GOT3 (cell line): ENCODE measurements around the gene USP48.
"Not testable (repeated sequence)": the region's sequence is repeated elsewhere in the genome, so short reads cannot be mapped to it uniquely, and the experiment has no call there.

ENCODE experiments used
- DNase-seq: peaks from one replicate; lab custom pipeline; 2025; ENCODE audit warnings: mixed read lengths; lab: John Stamatoyannopoulos, UW

The USP48 gene

DNA sequence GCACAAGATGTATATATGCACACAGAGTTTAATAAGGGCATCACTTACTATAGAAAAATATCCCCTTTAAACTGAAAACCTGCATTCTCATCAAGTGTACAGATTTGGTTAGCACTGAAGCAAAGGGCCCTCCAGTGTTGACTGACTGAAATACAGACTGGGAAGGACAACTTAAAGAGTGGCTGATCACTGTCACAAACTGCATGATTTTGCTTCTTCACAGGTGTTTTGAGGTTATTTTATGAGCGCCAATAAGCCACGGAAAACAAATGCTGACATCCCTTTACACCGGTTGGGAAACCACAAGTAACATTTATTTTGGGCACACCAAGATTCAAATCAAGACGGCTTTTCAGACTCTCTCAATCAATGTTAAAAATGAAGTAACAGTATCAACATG lies 82.9 kb downstream of the USP48 start:
- no peak for DNase-seq

DNA sequence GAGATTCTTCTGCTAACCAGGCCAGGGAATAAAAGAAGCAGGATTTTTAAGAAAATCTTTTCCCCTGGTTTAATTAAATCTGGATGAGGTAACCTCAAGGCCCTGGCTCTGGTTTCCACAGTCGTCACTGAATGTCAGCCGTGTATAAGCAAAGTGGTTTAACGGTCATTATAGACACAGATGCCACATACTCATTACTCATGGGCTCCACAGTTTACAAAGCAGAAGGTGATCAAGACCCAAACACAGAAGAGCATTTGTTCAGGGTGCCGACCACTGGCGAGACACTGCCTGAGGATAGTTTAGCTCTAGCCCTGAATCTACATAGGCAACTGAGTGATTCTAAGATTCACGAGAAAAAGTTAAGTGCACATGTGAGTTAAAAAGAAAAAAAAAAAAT lies 86.0 kb downstream of the USP48 start:
- no peak for DNase-seq

DNA sequence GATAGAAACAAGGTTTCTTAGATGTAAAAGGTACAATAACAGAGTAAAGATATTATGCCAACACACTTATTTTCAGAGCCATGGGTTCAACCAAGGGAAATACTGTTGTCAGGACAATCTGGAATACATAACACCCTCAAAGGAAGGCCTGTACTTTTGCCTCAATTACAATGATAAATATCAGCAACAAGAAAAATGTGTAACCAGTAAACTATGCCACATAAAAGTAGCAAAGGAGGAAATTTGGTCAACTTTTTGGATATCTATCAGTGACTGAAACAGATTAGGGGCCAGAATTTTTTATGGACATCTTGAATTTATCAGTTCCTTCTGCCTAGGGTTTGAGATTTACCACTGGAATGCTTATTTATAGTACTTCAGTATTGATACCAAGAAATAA lies 89.2 kb downstream of the USP48 start:
- no peak for DNase-seq

DNA sequence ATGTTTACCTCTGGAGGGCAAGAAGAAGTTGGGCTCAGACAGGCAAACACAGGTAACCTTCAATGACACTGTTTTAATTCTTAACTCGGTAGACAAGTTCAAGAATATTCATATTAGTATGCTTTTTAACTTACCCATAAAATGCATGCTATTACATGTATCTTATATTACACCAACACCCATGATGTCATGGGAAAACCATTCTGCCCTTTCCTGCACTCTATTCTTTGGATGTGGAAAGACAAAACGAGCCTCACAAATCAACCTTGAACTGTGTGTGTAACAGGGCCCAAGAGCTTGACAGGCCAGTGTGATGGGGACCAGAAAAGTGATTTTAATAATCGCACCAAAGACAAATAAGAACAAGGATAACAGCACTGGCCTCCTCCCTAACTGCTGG lies 91.2 kb downstream of the USP48 start:
- no peak for DNase-seq

DNA sequence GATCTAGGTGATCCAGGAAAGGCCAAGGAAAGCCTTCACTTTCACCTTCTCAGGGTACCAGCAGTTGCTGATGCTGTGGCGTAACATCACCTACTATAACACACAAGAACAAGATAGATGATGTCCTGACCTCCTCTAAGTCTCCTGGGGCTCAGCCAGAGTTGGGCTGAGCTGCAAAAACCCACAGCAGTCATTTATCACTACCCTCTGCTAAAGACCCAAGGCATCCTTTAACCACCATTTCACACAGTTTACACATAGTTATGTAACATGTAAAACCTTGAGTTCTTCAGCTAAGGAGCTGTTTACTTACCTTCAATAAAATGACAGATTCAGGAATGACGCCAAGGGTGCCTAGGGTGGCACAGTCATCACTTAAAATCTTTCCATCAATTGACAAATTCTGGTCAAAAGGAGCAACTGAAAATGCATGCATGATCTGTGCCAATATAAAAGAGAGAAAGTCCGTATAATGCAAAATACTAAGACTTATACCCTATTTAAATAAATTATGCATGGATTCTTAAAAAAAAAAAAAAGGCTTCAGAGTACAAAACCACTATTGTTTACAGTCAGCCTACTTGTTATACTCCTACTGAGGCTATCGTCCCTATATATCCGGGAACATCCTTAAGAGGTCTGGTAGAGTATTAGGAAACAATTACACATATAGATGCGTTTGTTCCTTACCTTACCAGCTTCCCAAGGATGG lies 93.1 kb downstream of the USP48 start:
- DNase-seq = no peak

DNA sequence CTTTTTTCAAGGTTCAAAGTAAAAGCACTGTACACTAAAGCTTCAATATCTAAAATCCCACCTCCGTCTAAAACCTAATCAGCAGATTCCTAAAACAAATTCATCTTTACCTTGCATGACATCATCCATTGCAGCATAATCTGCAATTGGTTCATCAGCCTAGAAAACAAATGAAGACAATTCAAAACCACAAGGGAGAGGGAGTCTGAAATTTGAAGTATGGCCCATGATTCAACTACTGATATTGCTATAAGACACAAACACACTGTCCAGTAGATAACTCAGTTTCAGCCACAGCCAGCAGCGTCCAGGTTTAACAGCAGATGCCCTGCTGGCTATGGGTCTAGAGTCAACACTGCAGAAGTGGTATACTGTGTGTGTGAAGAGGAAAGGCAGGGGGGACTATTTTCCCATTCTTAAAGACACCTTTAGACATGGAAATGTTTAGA lies 95.8 kb downstream of the USP48 start:
- DNase-seq = no peak

DNA sequence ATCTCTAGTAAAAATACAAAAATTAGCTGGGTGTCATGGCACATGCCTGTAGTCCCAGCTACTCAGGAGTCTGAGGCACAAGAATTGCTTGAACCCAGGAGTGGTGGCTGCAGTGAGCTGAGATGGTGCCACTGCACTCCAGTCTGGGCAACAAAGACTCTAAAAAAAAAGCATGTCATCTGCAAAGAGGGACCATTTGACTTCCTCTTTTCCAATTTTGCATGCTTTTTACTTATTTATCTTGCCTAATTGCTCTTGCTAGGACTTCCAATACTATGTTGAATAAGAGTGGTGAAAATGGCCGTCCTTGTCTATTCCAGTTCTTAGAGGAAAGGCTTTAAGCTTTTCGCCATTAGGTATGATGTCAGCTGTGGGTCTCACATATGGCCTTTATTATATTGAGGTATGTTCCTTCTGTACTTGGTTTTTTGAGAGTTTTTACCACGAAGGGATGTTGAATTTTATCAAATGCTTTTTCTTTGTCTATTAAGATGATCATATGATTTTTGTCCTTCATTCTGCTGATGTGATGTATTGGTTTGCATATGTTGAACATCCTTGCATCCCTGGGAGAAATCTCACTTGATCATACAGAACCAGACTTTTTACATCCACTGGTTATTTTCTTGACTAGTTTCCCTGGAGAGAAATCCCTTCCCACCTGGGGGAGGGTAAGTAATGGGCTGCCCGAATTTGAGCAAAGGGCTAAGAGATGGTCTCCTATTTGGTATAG lies 96.8 kb downstream of the USP48 start:
- DNase-seq = no peak

DNA sequence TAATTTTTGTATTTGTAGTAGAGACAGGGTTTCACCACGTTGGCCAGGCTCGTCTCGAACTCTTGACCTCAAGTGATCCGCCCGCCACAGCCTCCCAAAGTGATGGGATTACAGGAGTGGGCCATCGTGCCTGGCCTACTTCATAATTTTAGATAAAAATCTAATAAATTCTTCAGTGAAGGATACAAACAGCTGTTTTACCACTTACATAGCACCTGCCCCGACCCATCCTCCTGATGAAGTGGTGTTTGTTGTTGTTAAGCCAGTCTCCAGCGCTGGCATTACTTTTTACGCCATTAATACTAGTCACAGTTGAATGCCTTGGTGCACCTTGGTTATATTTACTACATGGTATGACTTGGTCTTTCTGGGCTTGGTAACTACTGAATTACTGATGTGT lies 101.5 kb downstream of the USP48 start:
- DNase-seq = no peak

DNA sequence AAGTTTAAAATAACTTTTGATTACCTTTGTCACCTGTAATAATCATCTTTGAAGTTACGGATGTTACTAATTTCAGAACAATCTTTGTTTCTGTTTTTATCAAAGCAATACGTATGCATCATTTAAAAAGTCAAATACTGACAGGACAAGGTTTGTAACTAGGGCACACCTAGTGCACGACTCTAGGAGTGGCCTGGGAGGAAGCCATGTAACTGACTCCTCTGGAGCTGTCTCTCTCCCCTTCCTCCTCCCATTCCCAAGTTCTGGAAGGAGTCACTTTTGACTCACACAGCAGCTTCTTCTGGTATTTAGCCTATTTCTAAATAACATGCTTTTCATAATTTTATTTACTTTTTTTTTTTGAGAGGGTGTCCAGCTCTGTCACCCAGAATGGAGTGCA lies 102.0 kb downstream of the USP48 start:
- no peak for DNase-seq

DNA sequence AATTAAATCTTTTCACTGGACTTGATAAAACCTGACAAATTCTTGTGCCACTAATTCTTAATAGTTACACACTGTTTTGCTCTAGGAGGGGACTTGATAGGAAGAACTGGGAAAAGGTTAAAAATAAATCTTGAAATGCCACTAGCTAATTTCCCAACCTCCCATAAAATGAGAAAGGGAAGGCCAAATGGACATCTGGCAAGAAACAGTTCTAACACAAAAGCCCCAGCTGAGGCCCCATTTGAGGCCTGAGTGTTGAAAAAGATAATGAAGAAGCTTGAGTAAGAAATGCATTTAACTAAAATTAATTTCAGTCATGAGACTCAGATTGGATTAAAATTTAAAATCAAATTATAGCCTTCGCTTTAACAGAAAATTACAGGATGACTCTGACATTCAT lies 102.6 kb downstream of the USP48 start:
- DNase-seq = no peak

DNA sequence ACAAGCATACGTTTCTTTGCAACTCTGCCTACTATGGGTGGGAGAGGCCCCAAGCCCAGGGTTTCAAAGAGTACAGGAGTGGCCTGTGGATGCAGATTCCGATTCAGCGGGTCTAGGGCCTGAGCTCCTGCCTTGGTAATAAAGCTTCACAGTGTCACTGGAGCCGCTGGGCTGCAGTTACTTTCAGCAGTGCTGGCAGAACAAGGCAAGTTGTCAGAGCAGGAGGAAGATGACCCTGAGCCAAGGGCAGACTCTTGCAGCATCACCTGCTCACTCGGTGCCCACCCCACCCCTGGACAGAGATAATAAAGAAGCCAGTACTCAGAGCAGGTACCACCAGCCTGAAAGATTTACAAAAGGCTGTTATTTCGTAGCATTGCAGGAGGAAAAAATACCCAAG lies 105.8 kb downstream of the USP48 start:
- no peak for DNase-seq

DNA sequence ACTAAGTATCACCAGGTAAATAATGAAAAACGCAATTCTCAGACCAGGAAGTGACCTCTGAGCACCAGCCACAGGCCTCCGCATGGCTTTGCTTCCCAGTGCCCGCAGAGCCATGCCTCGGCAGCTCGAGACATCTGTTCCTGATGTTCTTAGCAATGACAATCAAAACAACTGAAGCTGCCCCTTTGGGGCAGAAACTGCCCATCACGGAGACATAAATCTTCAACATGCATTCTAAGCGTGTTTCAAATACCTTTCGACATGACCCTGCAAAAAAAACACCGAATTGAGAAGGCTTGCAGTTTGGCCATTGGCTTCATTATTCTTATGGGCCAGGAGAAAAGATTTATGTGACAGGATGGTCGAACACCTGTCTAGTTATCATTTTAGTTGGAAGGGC lies 108.0 kb downstream of the USP48 start:
- no peak for DNase-seq

DNA sequence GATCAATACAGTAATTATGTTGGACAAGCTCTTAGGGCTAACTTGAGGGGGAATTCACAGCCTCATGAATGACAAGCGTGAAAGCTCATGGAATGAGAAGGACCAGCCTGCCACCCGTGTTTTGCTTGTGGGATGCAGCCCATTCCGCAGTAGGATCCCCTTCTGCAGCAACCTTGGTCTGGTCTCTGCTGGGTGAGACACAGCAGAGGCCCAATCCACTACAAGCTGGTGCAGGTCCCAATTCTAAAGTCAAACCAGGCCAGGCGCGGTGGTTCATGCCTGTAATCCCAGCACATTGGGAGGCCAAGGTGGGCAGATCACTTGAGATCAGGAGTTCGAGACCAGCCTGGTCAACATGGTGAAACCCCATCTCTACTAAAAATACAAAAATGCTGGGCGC lies 109.1 kb downstream of the USP48 start:
- not testable (repeated sequence) for DNase-seq

DNA sequence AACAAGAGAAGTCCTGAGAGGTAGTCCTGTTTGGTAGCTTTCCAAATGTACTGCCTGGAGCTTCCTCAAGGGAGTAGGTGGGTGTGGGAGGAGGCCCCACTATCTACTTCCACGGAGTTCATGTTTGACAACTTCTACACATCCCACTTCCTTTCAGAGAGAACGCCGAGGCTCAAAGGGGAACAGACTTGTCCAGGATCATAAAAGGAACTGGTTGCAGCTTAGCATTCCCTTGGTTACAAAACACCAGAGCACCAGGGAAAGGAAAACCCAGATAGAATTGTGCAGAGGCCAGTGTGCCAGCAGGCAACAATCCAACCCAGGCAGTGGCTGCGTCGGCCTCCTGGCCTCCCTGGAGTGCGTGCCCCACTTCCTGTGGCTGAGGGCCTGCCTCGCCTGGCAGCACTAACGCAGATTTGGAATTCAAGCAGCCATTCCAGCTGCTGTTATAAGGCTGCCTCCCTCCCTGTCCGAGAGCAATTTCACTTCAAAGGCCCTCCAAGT lies 109.6 kb downstream of the USP48 start:
- DNase-seq = peak; percentile 23

DNA sequence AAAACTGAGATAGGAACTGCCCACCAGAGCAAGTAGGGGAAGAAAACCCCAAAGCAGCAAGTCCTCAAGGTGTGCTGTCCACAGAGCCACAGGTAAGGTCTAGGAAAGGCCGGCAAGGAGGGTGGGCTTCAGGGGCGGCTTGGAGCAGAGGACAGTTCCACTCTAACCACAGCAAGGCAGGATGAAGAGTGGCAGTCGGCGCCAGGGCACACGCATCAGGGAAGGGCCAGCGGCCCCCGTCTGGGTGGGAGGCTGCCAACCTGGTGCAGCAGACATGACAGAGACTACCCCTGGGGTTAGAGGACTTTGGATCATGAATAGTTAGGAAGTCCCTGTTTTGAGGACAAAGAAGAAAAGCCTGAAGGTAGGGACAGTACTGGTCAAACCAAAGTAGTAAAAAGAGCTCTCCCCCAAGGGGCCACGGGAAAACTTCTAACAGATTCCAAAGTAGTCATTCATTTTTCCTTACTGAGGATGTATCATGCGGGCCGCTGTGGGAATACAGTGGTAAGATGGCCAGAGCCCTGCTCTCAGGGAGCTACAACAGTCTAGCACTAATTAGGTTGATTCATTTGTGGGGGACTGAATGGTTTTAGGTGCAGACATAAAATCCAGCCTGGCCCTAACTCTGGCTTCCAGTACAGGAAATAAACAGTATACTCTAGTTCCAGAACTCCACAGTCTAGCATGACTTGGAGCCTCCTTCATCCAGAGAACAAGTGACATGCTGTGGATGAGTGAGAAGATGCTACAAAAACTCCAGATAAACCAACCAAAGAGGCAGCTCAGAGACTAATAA lies 110.3 kb downstream of the USP48 start:
- no peak for DNase-seq

DNA sequence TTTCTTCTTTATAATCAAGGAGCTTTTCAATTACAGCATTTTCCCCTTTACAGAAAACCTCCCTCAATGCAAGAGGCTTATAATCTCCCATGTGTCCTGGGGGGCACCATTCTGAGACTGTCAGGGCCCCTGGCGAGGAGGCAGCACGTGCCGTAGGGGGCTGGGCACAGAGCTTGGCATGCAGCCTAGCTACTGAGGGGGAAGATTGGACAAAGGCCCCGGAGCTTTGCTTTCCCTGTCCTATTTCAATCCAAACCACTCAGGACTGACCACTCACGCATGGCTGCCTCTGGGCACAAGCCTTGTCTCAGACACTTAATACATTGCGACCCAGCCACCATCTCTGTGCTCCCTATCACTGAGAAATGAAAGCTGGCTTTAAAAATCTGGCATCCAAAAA lies 111.0 kb downstream of the USP48 start:
- no peak for DNase-seq

DNA sequence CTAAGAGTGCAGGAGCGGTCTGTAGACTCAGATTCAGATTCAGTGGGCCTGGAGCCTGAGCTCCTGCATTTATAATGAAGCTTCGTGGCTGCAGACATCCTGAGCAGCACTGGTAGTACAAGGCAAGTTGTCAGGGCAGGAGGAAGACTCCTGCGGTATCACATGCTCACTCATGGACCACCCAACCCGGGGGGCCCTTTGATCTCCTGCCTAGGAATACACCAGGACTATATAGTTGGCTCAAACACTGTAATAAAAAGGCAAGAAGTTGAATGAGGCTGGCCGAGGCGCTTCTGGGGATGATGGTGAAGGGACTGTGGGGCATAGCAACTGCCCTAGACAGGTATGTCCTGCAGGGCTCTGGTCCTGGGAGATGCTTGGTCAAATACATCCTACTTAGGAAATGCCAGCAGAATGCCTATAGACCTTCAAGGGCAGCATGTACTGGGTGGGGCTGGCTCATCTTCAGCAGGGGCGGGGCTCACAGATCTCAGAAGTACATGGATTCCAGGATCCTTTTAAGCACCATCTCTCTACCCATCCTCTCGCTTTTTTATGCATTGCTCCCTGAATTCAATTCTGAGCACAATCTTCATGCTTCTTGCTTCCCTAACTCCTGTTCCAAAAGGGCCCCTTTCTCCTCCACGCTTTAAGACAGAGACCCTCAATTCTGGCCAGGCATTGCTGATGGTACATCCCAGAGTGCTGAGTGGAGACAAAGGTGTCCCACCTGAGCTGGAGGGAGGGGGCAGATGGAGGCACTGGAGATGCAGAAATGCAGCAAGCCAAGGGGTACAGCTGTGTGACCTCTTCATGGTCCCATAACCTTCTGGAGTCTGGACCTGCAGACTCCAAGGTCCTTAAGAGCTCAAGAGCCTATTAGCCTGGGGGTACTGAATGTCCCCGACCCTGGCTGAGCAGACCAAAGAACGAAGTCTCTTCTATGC lies 111.7 kb downstream of the USP48 start:
- DNase-seq = no peak

DNA sequence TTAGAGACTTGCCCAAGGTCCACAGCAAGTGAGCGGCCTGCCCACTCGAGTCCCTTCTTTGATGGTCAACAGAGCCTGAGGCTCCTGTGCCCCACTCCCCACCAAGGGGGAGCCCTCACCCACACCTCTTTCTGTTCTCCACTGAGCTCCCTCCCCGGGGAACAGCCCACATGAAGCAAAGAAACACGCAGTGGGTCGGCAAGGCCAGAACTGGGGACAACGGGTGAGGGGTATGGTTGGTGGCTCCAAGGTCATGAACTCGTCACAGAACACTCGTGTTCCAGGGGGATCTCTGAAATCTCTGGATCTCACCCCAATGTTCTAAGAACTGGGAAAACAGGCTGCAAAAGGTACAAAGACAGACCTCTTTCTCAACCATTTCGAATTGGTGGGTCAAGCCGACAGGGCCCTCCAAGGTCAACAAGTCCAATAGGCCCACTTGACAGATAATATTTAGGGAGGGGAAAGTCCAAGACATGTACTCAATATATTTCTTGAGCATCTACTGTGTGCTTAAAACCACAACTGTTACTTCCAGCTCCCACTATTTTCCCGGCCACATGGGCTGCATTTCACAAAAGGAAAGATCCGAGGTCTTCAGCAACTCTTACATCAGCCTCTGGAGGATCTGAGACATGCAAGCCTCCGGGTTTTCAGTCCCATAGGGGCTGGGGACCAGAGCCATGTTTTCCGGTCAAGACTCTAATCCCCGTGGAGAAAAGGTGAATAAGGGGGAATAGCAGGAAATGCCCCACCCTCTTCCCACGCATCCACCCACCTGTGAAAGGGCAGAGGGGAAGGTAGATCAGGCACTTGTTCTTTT lies 112.7 kb downstream of the USP48 start:
- DNase-seq = no peak

DNA sequence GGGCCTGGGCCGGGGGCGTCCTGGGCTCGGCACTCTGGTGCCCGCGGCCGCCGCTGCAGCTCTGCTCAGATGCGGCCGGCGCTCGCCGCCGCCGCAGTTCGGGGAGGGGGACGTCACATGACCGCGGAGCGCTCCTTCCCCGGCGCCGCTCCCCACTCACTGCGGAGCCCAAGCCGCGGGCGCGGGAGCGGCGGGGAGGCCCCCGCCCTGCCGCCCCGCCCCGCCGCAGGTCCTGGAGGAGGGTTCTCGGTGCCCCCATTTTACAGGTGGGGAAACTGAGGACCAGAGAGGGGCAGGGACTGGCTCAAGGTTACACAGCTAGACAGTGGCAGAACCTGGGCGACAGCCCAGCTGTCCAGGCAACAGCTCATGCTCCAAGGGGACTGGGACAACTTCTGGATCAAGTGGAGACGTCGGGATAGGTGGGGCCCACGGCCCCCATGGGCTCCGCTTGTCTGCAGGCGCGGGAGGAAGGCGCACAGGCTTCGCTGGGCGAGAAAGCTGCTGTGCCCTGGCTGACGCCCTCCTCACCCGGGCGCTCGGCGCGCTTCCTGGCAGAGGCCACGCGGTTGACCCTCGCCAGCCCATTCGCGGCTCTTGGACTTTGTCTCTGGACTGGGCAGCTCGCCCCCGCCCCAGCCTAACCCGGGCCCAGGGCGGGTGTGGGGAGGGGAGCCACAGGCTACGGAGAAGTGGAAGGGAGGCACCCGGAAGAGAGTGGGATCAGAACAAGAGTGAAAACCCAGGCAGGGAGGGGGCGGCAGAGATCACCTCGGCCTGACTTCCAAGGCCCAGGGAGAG lies 113.5 kb downstream of the USP48 start, which contains the start of gene RAP1GAP:
TSS of gene RAP1GAP (minus strand) at position 100 of the 801 bp plus-strand sequence. CDS start 49,325 bp downstream, outside the sequence.
- no peak for DNase-seq

DNA sequence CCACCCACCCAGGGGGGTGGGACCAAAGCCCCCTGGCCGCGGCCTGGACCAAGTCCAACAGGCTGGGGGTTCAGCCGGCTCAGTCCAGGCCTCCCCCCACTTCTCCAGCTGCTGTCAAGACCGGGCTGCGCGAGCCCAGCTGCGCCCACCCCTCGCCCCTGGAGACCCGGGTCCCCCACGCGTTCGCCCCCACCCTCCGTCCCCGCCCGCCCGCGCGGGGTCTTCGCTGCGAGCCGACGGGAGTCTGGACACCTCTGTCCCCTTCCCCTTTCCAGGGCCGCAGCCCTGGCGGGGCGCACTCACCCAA lies 114.0 kb downstream of the USP48 start:
- no peak for DNase-seq
